GM12878 (cell line): ENCODE measurements around the gene PAPPA. TPM values are rescaled to one million over a fixed set of nuclear protein-coding genes. Genes with fewer than 3 reads are reported as not detected.

ENCODE experiments used
- ATAC-seq: fragments of 200-7000 bp; cut with Tn5 transposase; 3 replicates; pipeline ENCODE4 v1.9.1; 2020; ENCODE audit warnings: mild to moderate bottlenecking, moderate library complexity
- BruUV-seq: library from RNA; stranded (reverse); fragments of 400-500 nt; replicated peaks from 2 replicates; lab custom pipeline; 2021; lab: Mats Ljungman, UMichigan
- CTCF ChIA-PET: fragments of 300-600 bp; sonication (Branson Sonifier 250); formaldehyde crosslinking; extraction: SDS; loops from one replicate; lab custom pipeline; 2021; ENCODE audit warnings: inconsistent platforms; lab: Yijun Ruan, JAX
- POLR2A ChIA-PET: fragments of 350-600 bp; formaldehyde crosslinking; extraction: SDS; loops from one replicate; lab custom pipeline; 2021; ENCODE audit warnings: inconsistent platforms; lab: Charles Lee
- RAD21 ChIA-PET: fragments of 300-600 bp; sonication (Branson Sonifier 250); formaldehyde crosslinking; loops from one replicate; lab custom pipeline; 2023; ENCODE audit warnings: antibody characterized with exemption; ENCODE audit not compliant: unreplicated experiment; lab: Charles Lee
- SMC1A ChIA-PET: fragments of 300-600 bp; sonication (Branson Sonifier 250); formaldehyde crosslinking; loops from one replicate; lab custom pipeline; 2023; ENCODE audit not compliant: unreplicated experiment, uncharacterized antibody; lab: Charles Lee
- DNase-seq: peaks from one replicate; pipeline ENCODE4 v3.0.0-alpha.2; 2011; ENCODE audit warnings: low read depth, low spot score
- FAIRE-seq: peaks from 3 replicates; lab custom pipeline; 2011; peaks lifted over from hg19 to GRCh38; lab: Jason Lieb, UNC
- H2AFZ ChIP-seq: 2 replicates; pipeline ENCODE4 v1.6.0; 2011; ENCODE audit warnings: low read depth, low read length, control low read depth; ENCODE audit not compliant: control insufficient read depth
- H3K27ac ChIP-seq: 2 replicates; pipeline ENCODE4 v1.5.1; 2011; ENCODE audit warnings: control low read depth; ENCODE audit not compliant: control insufficient read depth, insufficient read depth
- H3K27me3 ChIP-seq, 2 experiments: replicated peaks in 1 of 2; 2 replicates each; pipeline versions ENCODE4 v1.6.0 to v1.6.1; 2011; ENCODE audit warnings: low read length in 1 of 2; ENCODE audit not compliant: control insufficient read depth in 2 of 2, insufficient read depth in 2 of 2
- H3K36me3 ChIP-seq, 2 experiments: 2 replicates each; pipeline ENCODE4 v1.5.1; 2011; ENCODE audit warnings: low read length in 1 of 2; ENCODE audit not compliant: control insufficient read depth in 2 of 2, insufficient read depth in 2 of 2
- H3K4me1 ChIP-seq: 2 replicates; pipeline ENCODE4 v1.6.1; 2011; ENCODE audit warnings: mild to moderate bottlenecking, low read length, moderate library complexity, mixed read lengths; ENCODE audit not compliant: control insufficient read depth, insufficient read depth
- H3K4me2 ChIP-seq: 2 replicates; pipeline ENCODE4 v1.6.0; 2011; ENCODE audit warnings: control low read depth; ENCODE audit not compliant: control insufficient read depth, insufficient read depth
- H3K4me3 ChIP-seq: fragments of 200-600 bp; sonication (generic); 2 replicates; pipeline ENCODE4 v1.5.1; 2016
- H3K79me2 ChIP-seq: 2 replicates; pipeline ENCODE4 v1.6.0; 2011; ENCODE audit warnings: low read length; ENCODE audit not compliant: control insufficient read depth, insufficient read depth
- H3K9ac ChIP-seq: 2 replicates; pipeline ENCODE4 v1.8.0; 2011; ENCODE audit warnings: low read length, control low read depth, mixed read lengths; ENCODE audit not compliant: control insufficient read depth, insufficient read depth
- H3K9me3 ChIP-seq: replicated peaks from 3 replicates; pipeline ENCODE4 v1.5.1; 2011; ENCODE audit warnings: mild to moderate bottlenecking, low read length; ENCODE audit not compliant: control insufficient read depth, insufficient read depth
- H4K20me1 ChIP-seq: 2 replicates; pipeline ENCODE4 v1.6.0; 2011; ENCODE audit not compliant: control insufficient read depth, insufficient read depth
- CBX5 ChIP-seq: sonication (generic); IDR thresholded peaks from 2 replicates; pipeline ENCODE4 v1.6.1; 2016; ENCODE audit warnings: low read depth, moderate library complexity, mild to moderate bottlenecking, inconsistent platforms
- DPF2 ChIP-seq: fragments of 450-650 bp; IDR thresholded peaks from 2 replicates; pipeline ENCODE4 v1.6.1; 2017; ENCODE audit warnings: mild to moderate bottlenecking
- E2F4 ChIP-seq: IDR thresholded peaks from 2 replicates; pipeline ENCODE4 v1.6.1; 2012; ENCODE audit warnings: low read depth, low read length, improper control_type of control experiment
- EZH2 ChIP-seq: IDR thresholded peaks from 2 replicates; pipeline ENCODE4 v1.6.1; 2012; ENCODE audit warnings: low read depth, mild to moderate bottlenecking, control low read depth, inconsistent platforms, low read length, borderline replicate concordance; ENCODE audit not compliant: control insufficient read depth
- GABPA ChIP-seq: IDR thresholded peaks from 2 replicates; pipeline ENCODE4 v1.6.1; 2014; ENCODE audit warnings: antibody characterized with exemption, low read depth, mild to moderate bottlenecking, inconsistent platforms
- HCFC1 ChIP-seq: fragments of 150-350 bp; IDR thresholded peaks from 2 replicates; pipeline ENCODE4 v1.6.1; 2014; ENCODE audit warnings: low read length
- IRF4 ChIP-seq: IDR thresholded peaks from 2 replicates; pipeline ENCODE4 v1.6.1; 2011; ENCODE audit warnings: low read depth, low read length
- MTA2 ChIP-seq: fragments of 450-650 bp; IDR thresholded peaks from 2 replicates; pipeline ENCODE4 v1.6.1; 2016; ENCODE audit warnings: low read depth, mild to moderate bottlenecking, moderate library complexity
- NFIC ChIP-seq: IDR thresholded peaks from 2 replicates; pipeline ENCODE4 v1.6.1; 2012; ENCODE audit warnings: low read depth, mild to moderate bottlenecking, inconsistent platforms, low read length, moderate library complexity
- NFYA ChIP-seq: IDR thresholded peaks from 2 replicates; pipeline ENCODE4 v1.6.1; 2011; ENCODE audit warnings: low read depth, mild to moderate bottlenecking, low read length, improper control_type of control experiment, borderline replicate concordance
- PAX8 ChIP-seq: fragments of 450-650 bp; IDR thresholded peaks from 2 replicates; pipeline ENCODE4 v1.6.1; 2017; ENCODE audit warnings: mild to moderate bottlenecking, moderate library complexity
- POLR2A ChIP-seq: IDR thresholded peaks from 2 replicates; pipeline ENCODE4 v1.6.1; 2011; ENCODE audit warnings: low read depth, mild to moderate bottlenecking, low read length
- PRDM15 ChIP-seq: fragments of 450-650 bp; formaldehyde crosslinking; IDR thresholded peaks from 2 replicates; pipeline ENCODE4 v1.4.0; 2020; ENCODE audit warnings: mild to moderate bottlenecking, moderate library complexity
- TCF7 ChIP-seq: IDR thresholded peaks from 2 replicates; pipeline ENCODE4 v1.6.1; 2014; ENCODE audit warnings: antibody characterized with exemption, borderline replicate concordance
- ZBTB40 ChIP-seq: fragments of 450-650 bp; IDR thresholded peaks from 2 replicates; pipeline ENCODE4 v1.6.1; 2016; ENCODE audit warnings: mild to moderate bottlenecking, moderate library complexity, borderline replicate concordance
- ZNF217 ChIP-seq: fragments of 450-650 bp; IDR thresholded peaks from 2 replicates; pipeline ENCODE4 v1.6.1; 2017; ENCODE audit warnings: antibody characterized with exemption, mild to moderate bottlenecking
- WGBS: methylation state at CpG from one replicate; pipeline ENCODE4 v1.1.6; 2016; ENCODE audit warnings: low lambda C conversion rate; ENCODE audit not compliant: insufficient replicate concordance, insufficient coverage; ENCODE audit errors: missing lambda C conversion rate; 5-methylcytosine and 5-hydroxymethylcytosine counted together
- in situ Hi-C: fragments of 300-500 bp; cut with MboI; formaldehyde crosslinking; loops from 9 replicates; pipeline ENCODE4 v1.14.3; 2018; ENCODE audit warnings: mixed read lengths
- intact Hi-C: fragments of 100-400 bp; cut with micrococcal nuclease; formaldehyde crosslinking; loops from one replicate; pipeline ENCODE4 v1.14.2; 2022; ENCODE audit not compliant: unreplicated experiment
- polyA plus RNA-seq, 11 experiments: library from polyadenylated mRNA; depleted of rRNA in 4 of 11; unstranded in 6 of 11; stranded (reverse) in 5 of 11; fragments of >200 nt; fragmentation: Nextera tagmentation in 4 of 11; fragmentation: Illumina TruSeq in 1 of 11; extraction: Ambion mirVana in 4 of 11; extraction: Trizol in 1 of 11; gene quantifications; 1 replicate in 1 of 11; 2 replicates in 10 of 11; pipeline versions ENCODE4 v1.2.1 to v1.2.3, GENCODE V29; 2011 to 2016; ENCODE audit warnings: inconsistent platforms in 2 of 11, missing spikeins in 2 of 11, low read depth in 1 of 11
- total RNA-seq, 4 experiments: library from RNA; depleted of rRNA in 3 of 4; stranded (reverse); fragments of >200 nt in 3 of 4; fragmentation: Illumina TruSeq in 1 of 4; extraction: Trizol in 1 of 4; gene quantifications; 2 replicates each; pipeline versions ENCODE4 v1.2.1 to v1.2.3, GENCODE V29; 2013 to 2021

PAPPA gene
- total and polyA plus RNA-seq, 10 of the 15 experiments (the other 5 are each of a cell fraction or from before 2014, with no cell fraction given) = under 0.01 to 0.19 (median 0.02) TPM; not detected in 4

- TF ChIP-seq DPF2 (no peak), MTA2 (no peak)
Measured at GRCh38 chr9:116187570-116188170, 34.1 kb downstream of the PAPPA start (continued).

- in situ Hi-C loops (no loop called here), intact Hi-C loops (no loop called here)
- ChIA-PET RAD21 (no interaction called here), CTCF (no interaction called here)
- no peak for FAIRE-seq
- H3K27me3 ChIP-seq = no peaks in the 10 kb centered on the region
- H3K4me1 ChIP-seq = no peaks in the 10 kb centered on the region
- H4K20me1 ChIP-seq = no peaks in the 10 kb centered on the region
- H3K4me2 ChIP-seq = no peak overlapping the region
- no peak overlapping the region for H3K4me3 ChIP-seq
- H3K9ac ChIP-seq = no peak overlapping the region
- no TSS peak for BruUV-seq
- H3K9me3 ChIP-seq = no peaks in the 10 kb centered on the region
- no peak for TF ChIP-seq ZBTB40
- no peak for TF ChIP-seq PRDM15
- no peak for TF ChIP-seq E2F4
- TF ChIP-seq EZH2 = no peak
- TF ChIP-seq IRF4 = no peak
- TF ChIP-seq PAX8 = no peak
- TF ChIP-seq HCFC1 = no peak
- no peak for TF ChIP-seq POLR2A
- no peak for TF ChIP-seq CBX5
- no peak for TF ChIP-seq ZNF217
- TF ChIP-seq NFYA = no peak
- no peak for TF ChIP-seq TCF7
- TF ChIP-seq NFIC = no peak
- no peak for TF ChIP-seq GABPA
- TF ChIP-seq, all 136 proteins: peak for 0
- ATAC-seq (no peak), DNase-seq (no peak)
- Histone ChIP-seq H3K27ac (no peak overlapping the region), H3K36me3 (no peaks in the 10 kb centered on the region), H2AFZ (no peak overlapping the region), H3K79me2 (no peaks in the 10 kb centered on the region)
- SMC1A ChIA-PET = no interaction called here
- POLR2A ChIA-PET = no interaction called here
- WGBS = 11% methylated on average over 5 of the region's 5 CpGs
Measured at GRCh38 chr9:116189683-116190082, 36.1 kb downstream of the PAPPA start.
